Epithelial cell of esophagus (primary cell): ENCODE results near the gene ACOX1.

Source experiments
- DNase-seq: peaks from one replicate; pipeline ENCODE4 v3.0.0; 2010; ENCODE audit warnings: low read depth
- H3K4me3 ChIP-seq: 2 replicates; pipeline ENCODE4 v1.5.1; 2011; ENCODE audit warnings: mild to moderate bottlenecking, low read length, control low read depth
- TF ChIP-seq, protein P1 (sequence below): IDR thresholded peaks from 2 replicates; pipeline ENCODE4 v1.5.1; 2011; ENCODE audit warnings: low read depth, mild to moderate bottlenecking, low read length, control low read depth, inconsistent platforms; ENCODE audit not compliant: insufficient read depth; ENCODE audit errors: missing control alignments

Gene ACOX1

DNA sequence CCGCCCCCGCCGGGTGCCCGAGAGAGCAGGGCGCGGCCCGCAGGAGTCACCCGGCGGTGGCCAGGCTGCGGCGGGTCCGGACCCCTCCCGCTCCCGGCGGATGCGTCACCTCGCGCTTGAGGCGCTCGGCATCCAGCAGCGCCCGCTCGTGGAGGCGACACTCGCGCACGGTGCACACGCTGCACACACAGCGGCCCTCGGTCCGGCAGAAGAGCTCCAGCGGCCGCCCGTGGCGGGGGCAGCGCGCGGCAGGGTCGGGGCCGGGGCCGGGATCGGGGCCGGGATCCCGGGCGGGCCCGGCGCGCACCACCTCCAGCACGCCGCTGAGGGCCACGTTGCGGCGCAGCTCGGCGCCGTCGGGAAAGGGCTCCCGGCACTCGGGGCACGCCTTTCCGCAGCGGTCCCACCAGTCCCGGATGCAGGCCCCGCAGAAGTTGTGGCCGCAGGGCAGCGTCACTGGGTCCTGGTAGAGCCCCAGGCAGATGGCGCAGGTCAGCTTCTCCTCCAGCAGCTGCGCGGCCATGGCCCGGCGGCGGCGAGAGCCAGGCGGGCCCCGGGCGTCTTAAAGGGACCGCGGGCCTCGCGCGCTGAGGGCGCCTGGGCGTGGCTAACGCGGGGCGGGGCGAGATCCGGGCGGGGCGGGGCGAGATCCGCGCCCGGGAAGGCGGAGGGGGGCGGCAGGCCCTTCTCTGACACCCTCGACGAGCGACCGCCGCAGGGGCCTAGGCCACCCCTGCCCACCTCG lies 82.4 kb downstream of the ACOX1 start, which contains the start of gene TRIM65:
TSS of gene TRIM65 (minus strand) at position 537 of the 745 bp plus-strand sequence. CDS start at position 523, 14 bp downstream.
- TF ChIP-seq, protein P1, sequence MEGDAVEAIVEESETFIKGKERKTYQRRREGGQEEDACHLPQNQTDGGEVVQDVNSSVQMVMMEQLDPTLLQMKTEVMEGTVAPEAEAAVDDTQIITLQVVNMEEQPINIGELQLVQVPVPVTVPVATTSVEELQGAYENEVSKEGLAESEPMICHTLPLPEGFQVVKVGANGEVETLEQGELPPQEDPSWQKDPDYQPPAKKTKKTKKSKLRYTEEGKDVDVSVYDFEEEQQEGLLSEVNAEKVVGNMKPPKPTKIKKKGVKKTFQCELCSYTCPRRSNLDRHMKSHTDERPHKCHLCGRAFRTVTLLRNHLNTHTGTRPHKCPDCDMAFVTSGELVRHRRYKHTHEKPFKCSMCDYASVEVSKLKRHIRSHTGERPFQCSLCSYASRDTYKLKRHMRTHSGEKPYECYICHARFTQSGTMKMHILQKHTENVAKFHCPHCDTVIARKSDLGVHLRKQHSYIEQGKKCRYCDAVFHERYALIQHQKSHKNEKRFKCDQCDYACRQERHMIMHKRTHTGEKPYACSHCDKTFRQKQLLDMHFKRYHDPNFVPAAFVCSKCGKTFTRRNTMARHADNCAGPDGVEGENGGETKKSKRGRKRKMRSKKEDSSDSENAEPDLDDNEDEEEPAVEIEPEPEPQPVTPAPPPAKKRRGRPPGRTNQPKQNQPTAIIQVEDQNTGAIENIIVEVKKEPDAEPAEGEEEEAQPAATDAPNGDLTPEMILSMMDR = peak; percentile 20
- DNase-seq = peak; percentile 79
- peak within 1 kb of the TSS; percentile 63 for H3K4me3 ChIP-seq

DNA sequence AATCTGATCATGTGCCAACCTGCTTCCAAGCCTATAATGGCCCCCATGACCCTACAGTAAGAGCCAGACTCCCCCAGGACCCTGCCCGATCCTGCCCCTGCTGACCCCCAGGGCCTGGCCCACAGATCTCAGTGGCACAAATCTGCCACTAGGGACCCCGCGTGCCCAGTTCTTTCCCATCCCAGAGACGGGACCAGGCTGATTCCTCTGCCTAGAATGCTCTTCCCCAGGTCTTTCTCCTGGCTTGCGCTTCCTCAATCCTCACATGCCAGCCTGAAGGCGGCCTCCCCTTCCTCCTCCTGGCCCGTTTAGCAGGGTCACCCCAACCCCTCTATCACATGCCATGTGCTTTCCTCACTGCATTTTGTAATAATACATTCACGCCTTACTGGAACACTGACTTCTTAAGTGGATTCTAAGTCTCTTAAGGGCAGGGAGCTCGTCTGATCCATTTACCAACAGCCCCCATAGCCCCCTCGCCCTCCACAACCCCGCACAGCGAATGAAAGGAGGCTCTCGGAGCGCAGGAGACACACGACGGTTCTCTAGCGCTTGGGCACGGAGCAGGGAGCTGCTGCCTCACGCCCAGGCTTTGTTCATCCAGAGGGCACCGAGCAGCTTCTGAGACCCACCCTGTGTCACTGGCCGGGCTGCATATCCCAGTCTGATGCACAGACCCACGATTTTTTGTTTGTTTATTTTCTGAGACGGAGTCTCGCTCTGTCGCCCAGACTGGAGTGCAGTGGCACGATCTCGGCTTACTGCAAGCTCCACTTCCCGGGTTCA lies 83.4 kb downstream of the ACOX1 start:
- no peak for DNase-seq
- TF ChIP-seq, protein P1 = no peak
- peak overlapping the region; percentile 63 for H3K4me3 ChIP-seq

DNA sequence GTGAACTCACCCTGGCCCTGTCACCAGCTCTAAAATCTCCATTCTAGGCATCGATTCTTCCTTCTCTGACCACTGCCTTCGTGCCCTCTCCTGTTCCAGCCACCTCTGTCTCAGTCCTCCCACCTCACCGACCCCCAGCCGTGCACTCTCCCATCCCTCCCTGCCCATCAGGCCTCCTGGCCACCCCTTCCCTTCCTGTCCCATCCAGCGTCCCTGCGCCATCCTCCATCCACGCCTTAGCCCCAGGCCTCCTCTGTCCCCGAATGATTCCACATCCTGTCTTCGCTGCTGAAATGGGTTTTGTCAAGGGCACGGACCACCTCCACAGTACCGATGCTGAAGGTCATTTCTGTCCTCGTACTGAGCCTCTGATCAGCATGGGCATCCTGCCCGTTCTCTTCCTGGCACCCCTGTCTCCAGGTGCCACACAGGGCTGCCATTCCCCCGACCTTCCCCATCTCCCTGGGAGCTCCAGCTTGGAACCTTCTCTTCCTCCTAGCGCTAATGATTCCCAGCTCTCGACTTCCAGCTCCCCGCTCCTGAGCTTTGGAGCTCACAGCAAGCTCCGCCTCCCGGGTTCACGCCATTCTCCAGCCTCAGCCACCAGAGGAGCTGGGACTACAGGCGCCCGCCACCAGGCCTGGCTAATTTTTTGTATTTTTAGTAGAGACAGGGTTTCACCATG lies 84.8 kb downstream of the ACOX1 start:
- no peak overlapping the region for H3K4me3 ChIP-seq
- no peak for DNase-seq
- TF ChIP-seq, protein P1 = no peak

DNA sequence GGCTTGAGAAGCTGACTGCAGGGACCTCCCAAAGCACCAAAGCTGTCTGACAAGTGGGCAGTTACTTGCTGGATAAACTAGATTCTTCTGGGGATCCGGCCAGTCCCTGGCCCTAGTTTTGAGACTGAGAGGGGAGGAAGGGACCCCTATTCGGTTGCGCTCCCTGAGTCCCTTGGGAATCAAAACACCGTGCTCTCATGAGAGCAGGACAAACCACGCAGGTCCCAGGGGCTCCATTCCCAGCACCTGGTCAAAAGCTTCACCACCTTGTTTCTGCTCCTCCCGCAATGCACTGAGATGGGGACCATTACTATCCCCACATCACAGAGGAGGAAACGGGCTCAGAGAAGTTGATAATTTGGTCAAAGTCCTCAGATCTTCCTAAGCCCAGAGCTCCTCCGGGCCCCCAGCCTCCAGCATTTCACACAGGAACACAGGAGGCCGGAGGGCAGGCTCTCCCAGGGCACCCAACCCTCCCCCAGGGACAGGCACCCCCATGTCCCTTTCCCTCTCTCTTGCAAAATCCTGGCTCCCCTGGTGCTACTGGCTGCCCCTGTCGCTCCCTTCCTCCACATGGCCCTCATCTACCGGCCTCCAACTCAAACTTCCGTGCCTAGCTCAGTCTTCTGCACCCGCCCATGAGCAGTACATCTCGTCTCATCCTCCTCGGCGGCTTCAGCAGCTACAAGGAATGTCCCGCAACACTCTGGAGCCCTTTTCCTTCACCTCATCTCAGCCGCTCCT lies 85.5 kb downstream of the ACOX1 start:
- DNase-seq = no peak
- TF ChIP-seq, protein P1 = no peak
- no peak overlapping the region for H3K4me3 ChIP-seq

DNA sequence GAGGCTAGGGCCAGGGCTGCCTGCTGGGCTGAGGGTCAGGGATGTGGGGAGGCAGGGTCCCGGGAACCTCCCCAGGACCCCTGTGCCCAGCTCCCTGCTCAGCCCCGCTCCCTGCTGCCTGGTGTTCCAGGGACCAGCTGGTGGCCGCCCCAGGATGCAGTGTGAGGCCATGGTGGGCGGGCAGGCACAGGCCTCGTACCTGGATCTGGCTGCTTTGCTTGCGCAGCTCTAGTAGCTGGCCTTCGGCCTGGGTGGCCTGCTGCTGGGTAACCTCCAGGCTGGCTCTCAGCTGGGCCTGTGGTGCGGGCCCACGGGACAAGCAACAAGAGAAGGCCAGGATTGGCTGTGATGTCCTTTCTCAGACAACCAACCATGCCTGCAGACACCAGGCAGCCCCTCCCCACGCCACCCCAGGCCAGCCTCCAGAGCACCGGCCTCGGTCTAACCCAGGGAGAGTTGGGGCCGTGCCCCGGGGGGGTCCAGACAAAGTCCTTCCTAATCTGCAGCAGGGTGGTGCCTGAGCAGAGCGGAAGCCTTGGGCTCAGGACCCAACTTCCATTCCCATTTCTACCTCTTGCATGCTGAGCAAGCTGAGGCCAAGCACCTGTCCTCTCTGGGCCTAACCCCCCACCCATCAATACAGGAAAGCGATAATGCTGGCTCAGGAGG lies 86.3 kb downstream of the ACOX1 start:
- no peak overlapping the region for H3K4me3 ChIP-seq
- no peak for DNase-seq
- TF ChIP-seq, protein P1 = no peak
